SK-N-SH (cell line): Measurements from ENCODE around the gene PCNT. TPM values are rescaled to one million over a fixed set of nuclear protein-coding genes. Genes with fewer than 3 reads are reported as not detected.

ENCODE experiments used
- CTCF ChIA-PET: fragments of 300-600, 350-600 bp; formaldehyde crosslinking; extraction: SDS; loops from one replicate; lab custom pipeline; 2021; lab: Yijun Ruan, JAX
- POLR2A ChIA-PET: fragments of 350-600 bp; sonication (Branson Sonifier 250); formaldehyde crosslinking; extraction: SDS; loops from one replicate; lab custom pipeline; 2020; ENCODE audit warnings: antibody characterized with exemption, inconsistent platforms; lab: Yijun Ruan, JAX
- DNase-seq: peaks from one replicate; pipeline ENCODE4 v3.0.0; 2012
- H2AFZ ChIP-seq: fragments of 200-600 bp; sonication (generic); 2 replicates; pipeline ENCODE4 v1.8.1; 2016; ENCODE audit warnings: antibody characterized with exemption, mild to moderate bottlenecking, low read depth
- H3F3A ChIP-seq: fragments of 200-600 bp; sonication (generic); replicated peaks from 2 replicates; pipeline ENCODE3; 2016; ENCODE audit warnings: antibody characterized with exemption, mild to moderate bottlenecking; ENCODE audit not compliant: insufficient read depth
- H3K27ac ChIP-seq, 2 experiments: fragments of 200-500 bp in 1 of 2; fragments of 200-600 bp in 1 of 2; sonication (Bioruptor generic) in 1 of 2; sonication (generic), shearing (Covaris generic) in 1 of 2; 2 replicates each; pipeline versions ENCODE4 v1.5.1 to v1.6.1; 2014 to 2016; ENCODE audit warnings: low read depth in 2 of 2, inconsistent platforms in 1 of 2, low read length in 1 of 2, mild to moderate bottlenecking in 1 of 2, mixed read lengths in 1 of 2
- H3K27me3 ChIP-seq: fragments of 200-600 bp; sonication (generic), shearing (Covaris generic); 2 replicates; pipeline ENCODE4 v1.6.1; 2016; ENCODE audit warnings: mixed run types; ENCODE audit not compliant: insufficient read depth
- H3K36me3 ChIP-seq, 2 experiments: fragments of 200-500 bp in 1 of 2; fragments of 200-600 bp in 1 of 2; sonication (Bioruptor generic) in 1 of 2; sonication (generic) in 1 of 2; replicated peaks in 1 of 2; 2 replicates each; pipeline versions ENCODE3 to v1.5.1; 2014 to 2016; ENCODE audit warnings: low read length in 1 of 2, mild to moderate bottlenecking in 1 of 2; ENCODE audit not compliant: insufficient read depth in 2 of 2, control insufficient read depth in 1 of 2
- H3K4me1 ChIP-seq, 2 experiments: fragments of 200-500 bp in 1 of 2; fragments of 200-600 bp in 1 of 2; sonication (Bioruptor generic) in 1 of 2; sonication (generic), shearing (Covaris generic) in 1 of 2; 2 replicates each; pipeline versions ENCODE4 v1.5.1 to v1.6.1; 2014 to 2016; ENCODE audit warnings: low read depth in 1 of 2, low read length in 1 of 2, mixed run types in 1 of 2; ENCODE audit not compliant: insufficient read depth in 2 of 2, control insufficient read depth in 1 of 2
- H3K4me2 ChIP-seq: fragments of 200-600 bp; sonication (generic), shearing (Covaris generic); 2 replicates; pipeline ENCODE4 v1.6.1; 2017; ENCODE audit warnings: mixed run types
- H3K4me3 ChIP-seq, 2 experiments: fragments of 200-500 bp in 1 of 2; fragments of 200-600 bp in 1 of 2; sonication (Bioruptor generic) in 1 of 2; sonication (generic), shearing (Covaris generic) in 1 of 2; 2 replicates each; pipeline versions ENCODE4 v1.5.1 to v1.8.1; 2014 to 2016; ENCODE audit warnings: low read depth in 2 of 2, inconsistent platforms in 1 of 2, low read length in 1 of 2, mild to moderate bottlenecking in 1 of 2, mixed read lengths in 1 of 2, moderate library complexity in 1 of 2
- H3K79me2 ChIP-seq: fragments of 200-600 bp; sonication (generic); 2 replicates; pipeline ENCODE4 v1.8.1; 2017; ENCODE audit warnings: mild to moderate bottlenecking; ENCODE audit not compliant: insufficient read depth
- H3K9ac ChIP-seq: fragments of 200-600 bp; sonication (generic); 2 replicates; pipeline ENCODE4 v1.6.1; 2017; ENCODE audit warnings: mixed run types
- H3K9me2 ChIP-seq: fragments of 200-600 bp; sonication (generic); 2 replicates; pipeline ENCODE4 v1.6.1; 2017; ENCODE audit warnings: mixed run types
- H3K9me3 ChIP-seq: fragments of 200-600 bp; sonication (generic); 2 replicates; pipeline ENCODE4 v1.6.1; 2017; ENCODE audit warnings: mixed run types, mild to moderate bottlenecking, moderate library complexity
- H4K20me1 ChIP-seq: fragments of 200-600 bp; sonication (generic); 2 replicates; pipeline ENCODE4 v1.6.1; 2017; ENCODE audit warnings: mild to moderate bottlenecking, mixed run types; ENCODE audit not compliant: insufficient read depth
- CHD2 ChIP-seq: fragments of 150-350 bp; IDR thresholded peaks from 2 replicates; pipeline ENCODE4 v1.6.1; 2018; ENCODE audit warnings: low read length; ENCODE audit not compliant: partially characterized antibody
- CTCF ChIP-seq: fragments of 200-600 bp; sonication (generic); IDR thresholded peaks from 2 replicates; pipeline ENCODE4 v1.6.1; 2017; ENCODE audit warnings: antibody characterized with exemption, mild to moderate bottlenecking, moderate library complexity
- ELF1 ChIP-seq: IDR thresholded peaks from 2 replicates; pipeline ENCODE4 v1.4.0; 2012
- EZH2phosphoT487 ChIP-seq: fragments of 200-600 bp; sonication (generic); IDR thresholded peaks from 2 replicates; pipeline ENCODE4 v1.6.1; 2017; ENCODE audit warnings: low read depth, mixed run types, mild to moderate bottlenecking, antibody characterized with exemption, moderate library complexity, borderline replicate concordance
- FOSL2 ChIP-seq: IDR thresholded peaks from 2 replicates; pipeline ENCODE4 v1.4.0; 2012; ENCODE audit warnings: low read depth, mild to moderate bottlenecking, moderate library complexity, borderline replicate concordance
- FOXJ3 ChIP-seq: sonication (generic); formaldehyde crosslinking; IDR thresholded peaks from 2 replicates; pipeline ENCODE4 v1.5.1; 2020; ENCODE audit warnings: mild to moderate bottlenecking, missing genetic modification reagents
- IRF3 ChIP-seq: fragments of 150-350 bp; IDR thresholded peaks from 2 replicates; pipeline ENCODE4 v1.6.1; 2016; ENCODE audit warnings: mild to moderate bottlenecking, low read depth, low read length
- MEF2A ChIP-seq: IDR thresholded peaks from 2 replicates; pipeline ENCODE4 v1.4.0; 2012; ENCODE audit warnings: low read depth, borderline replicate concordance
- NFIC ChIP-seq: IDR thresholded peaks from 2 replicates; pipeline ENCODE4 v1.4.0; 2012; ENCODE audit warnings: borderline replicate concordance
- PBX3 ChIP-seq: IDR thresholded peaks from 2 replicates; pipeline ENCODE4; 2012
- RAD21 ChIP-seq: IDR thresholded peaks from 2 replicates; pipeline ENCODE4 v1.6.1; 2012; ENCODE audit warnings: mild to moderate bottlenecking, low read length
- REST ChIP-seq: IDR thresholded peaks from 2 replicates; pipeline ENCODE4 v1.6.1; 2012; ENCODE audit warnings: mild to moderate bottlenecking, low read depth, low read length, moderate library complexity
- TCF12 ChIP-seq: IDR thresholded peaks from 2 replicates; pipeline ENCODE4 v1.4.0; 2012
- TEAD4 ChIP-seq: IDR thresholded peaks from 2 replicates; pipeline ENCODE4 v1.4.0; 2012; ENCODE audit warnings: mild to moderate bottlenecking, borderline replicate concordance; ENCODE audit not compliant: insufficient read depth
- USF1 ChIP-seq: IDR thresholded peaks from 2 replicates; pipeline ENCODE4 v1.4.0; 2012; ENCODE audit warnings: low read depth, borderline replicate concordance
- ZBTB33 ChIP-seq: IDR thresholded peaks from 2 replicates; pipeline ENCODE4 v1.4.0; 2012; ENCODE audit warnings: low read depth, borderline replicate concordance
- whole genome bisulfite sequencing: methylation state at CpG from one replicate; pipeline ENCODE4 v1.1.6; 2017; ENCODE audit warnings: low lambda C conversion rate; 5-methylcytosine and 5-hydroxymethylcytosine counted together
- polyA plus RNA-seq, 3 experiments: library from polyadenylated mRNA; depleted of rRNA; stranded (reverse); fragments of >200 nt; gene quantifications; 2 replicates each; pipeline ENCODE4 v1.2.3, GENCODE V29; 2012

PCNT gene
- polyA plus RNA-seq, 1 of the 3 experiments (the other 2 are of a cell fraction), result 15.7 TPM

GRCh38 chr21:46434322-46434958, 110.5 kb downstream of the PCNT start:
- Histone ChIP-seq H3K4me2 (no peak overlapping the region), H3F3A (no peaks in the 10 kb centered on the region), H3K9me3 (no peaks in the 10 kb centered on the region), H3K36me3 (peaks cover 11 to 46% of the 10 kb centered on the region in 2 experiments), H3K4me1 (no peaks in the 10 kb centered on the region), H3K27me3 (no peaks in the 10 kb centered on the region), H3K79me2 (no peaks in the 10 kb centered on the region), H3K9ac (no peak overlapping the region), H3K9me2 (no peaks in the 10 kb centered on the region), H4K20me1 (no peaks in the 10 kb centered on the region), H2AFZ (no peak overlapping the region), H3K4me3 (no peak overlapping the region), H3K27ac (no peak overlapping the region)
- no peak for TF ChIP-seq FOSL2
- ChIA-PET POLR2A (no interaction called here), CTCF (no interaction called here)
- no peak for DNase-seq
- 91% methylated on average over 16 of the region's 23 CpGs for WGBS

- Histone ChIP-seq H3K4me2 (no peak overlapping the region), H2AFZ (no peak overlapping the region), H3F3A (no peaks in the 10 kb centered on the region), H3K4me3 (no peak overlapping the region), H3K27ac (no peak overlapping the region), H3K27me3 (no peaks in the 10 kb centered on the region), H3K9ac (no peak overlapping the region), H4K20me1 (no peaks in the 10 kb centered on the region), H3K79me2 (no peaks in the 10 kb centered on the region), H3K9me3 (no peaks in the 10 kb centered on the region), H3K4me1 (no peaks in the 10 kb centered on the region), H3K9me2 (no peaks in the 10 kb centered on the region), H3K36me3 (peaks cover 21 to 49% of the 10 kb centered on the region in 2 experiments)
- DNase-seq, result no peak
- POLR2A ChIA-PET, result no interaction called here
- CTCF ChIA-PET, result interaction anchor here (1.0 kb wide), 1 partner anchor 21 kb away, joined by 3 read pairs; no protein-coding TSS in a partner anchor
- 98% methylated on average over 19 of the region's 29 CpGs for WGBS
- TF ChIP-seq PBX3 (no peak), MEF2A (no peak), ZBTB33 (no peak), IRF3 (no peak), RAD21 (no peak), FOSL2 (no peak), EZH2phosphoT487 (no peak), REST (no peak), FOXJ3 (CRISPR knock-in tag) (no peak), TCF12 (no peak), CHD2 (no peak), USF1 (no peak), TEAD4 (no peak), ELF1 (no peak), CTCF (no peak), NFIC (no peak)
These were observed 111.9 kb downstream of the PCNT start for GRCh38 chr21:46435786-46436227.
